ENCODE measurements around the gene LEMD3. TPM values are rescaled to one million over a fixed set of nuclear protein-coding genes. Genes with fewer than 3 reads are reported as not detected.

Gene LEMD3
- total RNA-seq, 1 experiment from 2014 or later, result 30.7 TPM

- Histone ChIP-seq H3K4me3 (no peak overlapping the region), H3K36me3 (no peaks in the 10 kb centered on the region), H3K9me3 (replicated peaks) (no peaks in the 10 kb centered on the region), H3K27me3 (replicated peaks) (peaks cover 21% of the 10 kb centered on the region; the same call in 1 of the 2 replicates), H3K27ac (no peak overlapping the region), H3K4me1 (replicated peaks) (0 out of 2 replicates have a peak, but pooled peaks cover 3% of the 10 kb centered on the region)
- DNase-seq (ENCODE audit: low read depth in 1 of 2, low spot score in 2 of 2), result no peak
Measured at GRCh38 chr12:65152596-65152995, 16.8 kb upstream of the LEMD3 start.

DNA sequence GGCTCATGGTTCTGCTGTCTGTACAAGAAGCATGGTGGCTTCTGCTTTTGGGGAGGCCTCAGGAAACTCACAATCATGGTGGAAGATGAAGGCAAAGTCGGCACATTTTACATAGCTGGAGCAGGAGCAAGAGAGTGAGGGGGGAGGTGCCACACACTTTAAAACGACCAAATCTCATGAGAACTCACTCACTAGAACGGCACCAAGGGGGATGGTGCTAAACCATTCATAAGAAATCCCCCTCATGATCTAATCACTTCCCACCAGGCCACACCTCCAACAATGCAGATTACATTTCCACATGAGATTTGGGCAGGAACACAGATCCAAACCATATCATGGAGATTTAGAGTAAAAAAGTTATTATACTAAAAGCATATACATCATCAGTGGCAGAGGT is 13.6 kb upstream of the LEMD3 start:
- Histone ChIP-seq H3K4me3 (no peak overlapping the region), H3K9me3 (replicated peaks) (no peaks in the 10 kb centered on the region), H3K27ac (no peak overlapping the region), H3K27me3 (replicated peaks) (peaks cover 11% of the 10 kb centered on the region), H3K4me1 (replicated peaks) (0 out of 2 replicates have a peak, but pooled peaks cover 3% of the 10 kb centered on the region), H3K36me3 (no peaks in the 10 kb centered on the region)
- DNase-seq (ENCODE audit: low read depth in 1 of 2, low spot score in 2 of 2), result no peak

- 0 out of 2 replicates have a peak, but pooled peaks cover 3% of the 10 kb centered on the region for H3K4me1 ChIP-seq (replicated peaks)
- no peaks in the 10 kb centered on the region for H3K36me3 ChIP-seq
- no peaks in the 10 kb centered on the region for H3K9me3 ChIP-seq (replicated peaks)
- DNase-seq (ENCODE audit: low read depth in 1 of 2, low spot score in 2 of 2), result no peak
- H3K27me3 ChIP-seq (replicated peaks), result peaks cover 6% of the 10 kb centered on the region
- H3K4me3 ChIP-seq, result no peak overlapping the region
- H3K27ac ChIP-seq, result no peak overlapping the region
Measured at GRCh38 chr12:65156366-65156841, 13.0 kb upstream of the LEMD3 start.

DNA sequence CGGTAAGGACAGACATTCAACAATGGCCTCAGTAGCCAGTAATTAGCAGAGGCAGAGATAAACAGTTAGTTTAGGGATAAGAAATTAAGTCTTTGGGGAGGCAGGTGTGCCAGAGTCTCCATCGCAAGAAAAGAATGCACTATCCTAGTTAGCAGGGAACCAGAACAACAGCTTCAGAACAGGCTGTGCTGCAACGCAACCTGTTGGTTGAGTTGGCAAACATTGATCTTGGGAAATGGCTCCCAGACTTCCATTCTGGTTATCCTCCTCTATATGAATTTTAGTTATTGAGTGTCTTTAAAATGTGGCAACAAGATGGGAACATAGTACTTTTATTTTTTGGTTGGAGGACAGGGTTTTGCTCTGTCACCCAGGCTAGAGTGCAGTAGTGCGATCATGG is 12.3 kb upstream of the LEMD3 start:
- H3K4me1 ChIP-seq (replicated peaks), result 0 out of 2 replicates have a peak, but pooled peaks cover 3% of the 10 kb centered on the region

GRCh38 chr12:65162609-65163008 is 6.8 kb upstream of the LEMD3 start:
- no peaks in the 10 kb centered on the region for H3K36me3 ChIP-seq
- H3K27me3 ChIP-seq (replicated peaks), result peaks cover 7% of the 10 kb centered on the region
- no peak for DNase-seq (ENCODE audit: low read depth in 1 of 2, low spot score in 2 of 2)
- no peaks in the 10 kb centered on the region for H3K4me1 ChIP-seq (replicated peaks)
- no peaks in the 10 kb centered on the region for H3K9me3 ChIP-seq (replicated peaks)
- no peak overlapping the region for H3K4me3 ChIP-seq
- no peak overlapping the region for H3K27ac ChIP-seq

More for the DNA sequence above, 12.3 kb upstream of the LEMD3 start:
- Histone ChIP-seq H3K27ac (no peak overlapping the region), H3K9me3 (replicated peaks) (no peaks in the 10 kb centered on the region), H3K4me3 (no peak overlapping the region), H3K27me3 (replicated peaks) (peaks cover 7% of the 10 kb centered on the region), H3K36me3 (no peaks in the 10 kb centered on the region)
- DNase-seq (ENCODE audit: low read depth in 1 of 2, low spot score in 2 of 2), result no peak

DNA sequence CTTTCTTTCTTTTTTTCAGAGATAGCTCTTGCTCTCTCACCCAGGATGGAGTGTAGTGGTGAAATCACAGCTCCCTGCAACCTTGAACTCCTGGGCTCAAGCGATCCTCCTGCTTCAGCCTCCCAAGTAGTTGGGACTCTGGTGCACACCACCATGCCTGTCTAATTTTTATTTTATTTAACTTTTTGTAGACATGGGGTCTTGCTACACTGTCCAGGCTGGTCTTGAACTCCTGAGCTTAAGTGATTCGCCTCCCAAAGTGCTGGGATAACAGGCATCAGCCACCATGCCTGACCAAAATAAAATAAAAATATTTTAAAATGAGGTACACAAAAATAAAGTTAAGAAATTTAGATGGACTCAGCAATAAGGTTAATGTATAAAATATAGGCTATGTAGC is 5.1 kb upstream of the LEMD3 start:
- Histone ChIP-seq H3K9me3 (replicated peaks) (no peaks in the 10 kb centered on the region), H3K4me1 (replicated peaks) (peaks cover 3% of the 10 kb centered on the region; the same call in 1 of the 2 replicates)

GRCh38 chr12:65164774-65165173 is 4.6 kb upstream of the LEMD3 start:
- no peak overlapping the region for H3K4me3 ChIP-seq
- no peak for DNase-seq (ENCODE audit: low read depth in 1 of 2, low spot score in 2 of 2)
- H3K36me3 ChIP-seq, result peaks cover 4% of the 10 kb centered on the region
- no peak overlapping the region for H3K27ac ChIP-seq
- H3K4me1 ChIP-seq (replicated peaks), result peaks cover 4% of the 10 kb centered on the region; the same call in 1 of the 2 replicates
- H3K27me3 ChIP-seq (replicated peaks), result peaks cover 4% of the 10 kb centered on the region
- no peaks in the 10 kb centered on the region for H3K9me3 ChIP-seq (replicated peaks)

More for the DNA sequence above, 5.1 kb upstream of the LEMD3 start:
- no peak for DNase-seq (ENCODE audit: low read depth in 1 of 2, low spot score in 2 of 2)
- Histone ChIP-seq H3K36me3 (no peaks in the 10 kb centered on the region), H3K4me3 (no peak overlapping the region), H3K27ac (no peak overlapping the region), H3K27me3 (replicated peaks) (peaks cover 7% of the 10 kb centered on the region)

DNA sequence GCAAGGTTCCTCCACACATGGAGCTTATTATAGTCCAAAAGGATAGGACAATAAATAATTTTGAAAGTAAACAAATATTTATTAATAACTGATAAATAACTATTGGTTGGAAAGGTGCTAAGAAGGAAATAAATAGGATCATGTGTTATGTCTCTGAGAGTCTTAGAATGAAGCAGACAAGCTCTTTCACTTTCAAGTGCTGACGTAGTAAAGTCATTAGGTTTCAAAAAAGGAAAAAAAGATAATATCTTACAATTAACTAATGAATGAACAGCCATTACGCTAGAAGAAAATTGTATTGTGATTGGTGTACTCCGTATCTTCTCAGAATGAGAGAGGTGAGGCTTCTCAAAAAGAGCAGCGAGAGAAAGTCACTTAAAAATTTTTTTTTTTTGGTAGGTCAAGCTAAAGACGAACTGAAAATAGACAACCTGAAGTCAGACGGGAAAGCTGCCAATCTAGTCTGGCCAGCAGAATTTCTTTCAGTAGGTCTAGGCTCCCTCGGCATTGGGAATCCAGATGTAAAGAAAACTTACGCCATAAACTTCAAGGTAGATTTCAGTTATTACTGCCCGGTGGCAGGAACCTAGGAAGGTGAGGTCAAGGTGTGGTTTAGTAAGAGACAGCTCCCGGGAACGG is 583 bp upstream of the LEMD3 start:
- Histone ChIP-seq H3K4me3 (peak overlapping the region; percentile 87), H3K27ac (peak overlapping the region; percentile 83), H3K9me3 (replicated peaks) (no peaks in the 10 kb centered on the region), H3K36me3 (peaks cover 29% of the 10 kb centered on the region), H3K4me1 (replicated peaks) (peaks cover 18% of the 10 kb centered on the region), H3K27me3 (replicated peaks) (no peaks in the 10 kb centered on the region)
- DNase-seq (ENCODE audit: low read depth in 1 of 2, low spot score in 2 of 2), result no peak

DNA sequence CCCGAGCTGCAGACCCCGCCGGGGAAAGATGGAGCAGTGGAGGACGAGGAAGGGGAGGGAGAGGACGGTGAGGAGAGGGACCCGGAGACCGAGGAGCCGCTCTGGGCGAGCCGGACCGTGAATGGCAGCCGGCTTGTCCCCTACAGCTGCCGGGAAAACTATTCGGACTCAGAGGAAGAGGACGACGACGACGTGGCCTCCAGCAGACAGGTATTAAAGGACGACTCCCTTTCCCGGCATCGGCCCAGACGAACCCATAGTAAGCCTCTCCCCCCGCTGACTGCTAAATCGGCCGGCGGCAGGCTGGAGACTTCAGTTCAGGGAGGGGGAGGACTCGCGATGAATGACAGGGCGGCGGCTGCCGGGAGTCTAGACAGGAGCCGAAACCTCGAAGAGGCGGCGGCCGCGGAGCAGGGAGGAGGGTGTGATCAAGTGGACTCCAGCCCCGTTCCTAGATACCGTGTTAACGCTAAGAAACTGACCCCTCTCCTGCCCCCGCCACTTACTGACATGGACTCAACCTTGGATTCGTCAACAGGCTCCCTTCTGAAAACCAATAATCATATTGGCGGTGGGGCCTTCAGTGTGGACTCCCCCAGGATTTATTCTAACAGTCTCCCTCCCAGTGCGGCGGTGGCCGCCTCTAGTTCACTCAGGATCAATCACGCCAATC is 962 bp downstream of the LEMD3 start:
- peak; percentile 61 to 70 for DNase-seq (ENCODE audit: low read depth in 1 of 2, low spot score in 2 of 2)
- peaks cover 42% of the 10 kb centered on the region for H3K36me3 ChIP-seq
- H3K27me3 ChIP-seq (replicated peaks), result no peaks in the 10 kb centered on the region
- peak overlapping the region; percentile 87 for H3K4me3 ChIP-seq
- H3K27ac ChIP-seq, result peak overlapping the region; percentile 83
- peaks cover 18% of the 10 kb centered on the region for H3K4me1 ChIP-seq (replicated peaks)
- H3K9me3 ChIP-seq (replicated peaks), result no peaks in the 10 kb centered on the region

DNA sequence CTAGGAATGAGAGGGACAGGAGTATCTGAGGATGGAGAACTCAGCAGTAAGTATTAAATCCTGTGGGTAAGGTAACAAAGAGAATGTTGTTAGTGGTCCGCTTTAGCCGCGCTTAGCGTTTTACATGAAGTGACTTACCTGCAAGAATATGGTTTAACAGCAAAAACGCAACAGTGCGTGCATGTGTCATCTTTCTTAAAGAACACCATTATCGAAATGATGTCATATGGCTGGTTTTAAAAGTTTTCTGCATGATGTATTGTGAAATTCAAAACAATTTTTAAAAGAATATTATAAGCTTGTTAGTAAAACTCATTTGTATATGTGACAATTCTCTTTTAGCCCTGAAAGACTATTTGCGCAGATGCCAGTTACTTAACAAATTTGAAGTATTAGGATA is 1.7 kb downstream of the LEMD3 start:
- peaks cover 48% of the 10 kb centered on the region for H3K36me3 ChIP-seq
- H3K27me3 ChIP-seq (replicated peaks), result no peaks in the 10 kb centered on the region
- no peaks in the 10 kb centered on the region for H3K9me3 ChIP-seq (replicated peaks)
- peaks cover 18% of the 10 kb centered on the region for H3K4me1 ChIP-seq (replicated peaks)
- no peak for DNase-seq (ENCODE audit: low read depth in 1 of 2, low spot score in 2 of 2)
- H3K27ac ChIP-seq, result no peak overlapping the region
- peak overlapping the region; percentile 87 for H3K4me3 ChIP-seq

- Histone ChIP-seq H3K27me3 (replicated peaks) (no peaks in the 10 kb centered on the region), H3K4me1 (replicated peaks) (peaks cover 18% of the 10 kb centered on the region), H3K9me3 (replicated peaks) (no peaks in the 10 kb centered on the region), H3K27ac (no peak overlapping the region), H3K36me3 (peaks cover 51% of the 10 kb centered on the region), H3K4me3 (no peak overlapping the region)
- DNase-seq (ENCODE audit: low read depth in 1 of 2, low spot score in 2 of 2), result no peak
Measured at GRCh38 chr12:65171870-65172269, 2.5 kb downstream of the LEMD3 start.

DNA sequence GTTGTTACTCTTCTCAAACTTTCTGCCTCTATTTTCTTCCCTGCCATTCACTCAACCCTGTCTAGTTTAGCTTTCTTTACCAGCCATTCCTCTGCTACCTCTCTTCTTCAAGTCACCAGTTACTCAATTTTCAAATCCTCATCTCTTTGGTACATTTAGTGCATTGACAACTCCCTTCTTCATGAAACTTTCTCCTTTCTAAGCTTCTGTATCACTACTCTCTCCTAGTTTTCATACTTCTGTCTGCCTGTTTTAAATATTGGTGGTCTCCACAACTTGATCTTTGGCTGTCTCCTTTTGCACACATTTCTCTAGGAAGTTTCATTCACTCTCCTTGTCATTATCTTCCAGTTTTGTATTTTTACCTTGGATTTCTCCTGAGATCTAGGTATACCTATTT is 6.0 kb downstream of the LEMD3 start:
- Histone ChIP-seq H3K4me3 (no peak overlapping the region), H3K4me1 (replicated peaks) (peaks cover 14% of the 10 kb centered on the region), H3K27me3 (replicated peaks) (no peaks in the 10 kb centered on the region), H3K9me3 (replicated peaks) (no peaks in the 10 kb centered on the region), H3K36me3 (peaks cover 51% of the 10 kb centered on the region), H3K27ac (no peak overlapping the region)
- no peak for DNase-seq (ENCODE audit: low read depth in 1 of 2, low spot score in 2 of 2)

GRCh38 chr12:65182012-65182739 is 12.8 kb downstream of the LEMD3 start:
- no peaks in the 10 kb centered on the region for H3K4me1 ChIP-seq (replicated peaks)
- no peak for DNase-seq (ENCODE audit: low read depth in 1 of 2, low spot score in 2 of 2)
- H3K4me3 ChIP-seq, result no peak overlapping the region
- no peaks in the 10 kb centered on the region for H3K27me3 ChIP-seq (replicated peaks)
- H3K36me3 ChIP-seq, result peaks cover 4% of the 10 kb centered on the region
- no peak overlapping the region for H3K27ac ChIP-seq
- no peaks in the 10 kb centered on the region for H3K9me3 ChIP-seq (replicated peaks)
